K562 (cell line): ENCODE measurements around the gene ETV7. TPM values are rescaled to one million over a fixed set of nuclear protein-coding genes. Genes with fewer than 3 reads are reported as not detected.
A peak's percentile ranks its signal among the peaks of the same experiment; 100 is the strongest.

Source experiments
- ATAC-seq: fragments of 200-7000 bp; cut with Tn5 transposase; 3 replicates; pipeline ENCODE4 v1.9.1; 2020; ENCODE audit warnings: moderate library complexity
- BruUV-seq: library from RNA; stranded (reverse); fragments of 400-500 nt; replicated peaks from 2 replicates; lab custom pipeline; 2021; lab: Mats Ljungman, UMichigan
- CTCF ChIA-PET: fragments of 300-600 bp; formaldehyde crosslinking; extraction: SDS; loops from one replicate; lab custom pipeline; 2021; ENCODE audit warnings: low intra/inter-chr PET ratio; lab: Yijun Ruan, JAX
- POLR2A ChIA-PET: fragments of 300-600, 350-650 bp; sonication (Branson Sonifier 250); formaldehyde crosslinking; extraction: SDS; loops from one replicate; lab custom pipeline; 2021; ENCODE audit warnings: antibody characterized with exemption, inconsistent platforms; lab: Yijun Ruan, JAX
- DNase-seq, 4 experiments: peaks; one replicate each; pipeline versions ENCODE4 v3.0.0 to v3.0.0-alpha.2; 2011 to 2018; ENCODE audit warnings: low spot score in 3 of 4, mixed read lengths in 3 of 4; ENCODE audit errors: extremely low read depth in 1 of 4
- FAIRE-seq: peaks from 2 replicates; lab custom pipeline; 2011; peaks lifted over from hg19 to GRCh38; lab: Jason Lieb, UNC
- H2AFZ ChIP-seq: 2 replicates; pipeline ENCODE4 v1.6.0; 2011; ENCODE audit warnings: low read depth, low read length, control low read depth, inconsistent platforms
- H3K27ac ChIP-seq: fragments of 200-600 bp; 3 replicates; pipeline ENCODE4 v1.8.0; 2011; ENCODE audit warnings: low read depth, mild to moderate bottlenecking, control low read depth, inconsistent platforms, low read length, moderate library complexity, mixed read lengths; ENCODE audit errors: extremely low read depth
- H3K27me3 ChIP-seq, 2 experiments: fragments of 300-600 bp in 1 of 2; 2 replicates in 1 of 2; 3 replicates in 1 of 2; pipeline versions ENCODE4 v1.6.0 to v1.8.0; 2011; ENCODE audit warnings: inconsistent platforms in 2 of 2, low read length in 2 of 2, mild to moderate bottlenecking in 1 of 2, mixed read lengths in 1 of 2, moderate library complexity in 1 of 2; ENCODE audit not compliant: control insufficient read depth in 2 of 2, insufficient read depth in 2 of 2
- H3K36me3 ChIP-seq: fragments of 300-600 bp; 3 replicates; pipeline ENCODE4 v1.8.0; 2011; ENCODE audit warnings: mild to moderate bottlenecking, low read length, inconsistent platforms; ENCODE audit not compliant: control insufficient read depth, insufficient read depth
- H3K4me1 ChIP-seq, 2 experiments: fragments of 200-600 bp in 1 of 2; replicated peaks in 1 of 2; 2 replicates in 1 of 2; 3 replicates in 1 of 2; pipeline versions ENCODE4 v1.5.1 to v1.8.0; 2011; ENCODE audit warnings: inconsistent platforms in 2 of 2, low read length in 2 of 2, mild to moderate bottlenecking in 1 of 2, mixed read lengths in 1 of 2, moderate library complexity in 1 of 2; ENCODE audit not compliant: control insufficient read depth in 2 of 2, insufficient read depth in 2 of 2
- H3K4me2 ChIP-seq: 2 replicates; pipeline ENCODE4 v1.6.1; 2011; ENCODE audit warnings: low read length, control low read depth, inconsistent platforms, mixed read lengths; ENCODE audit not compliant: insufficient read depth
- H3K4me3 ChIP-seq: fragments of 200-600 bp; sonication (generic), shearing (Covaris generic); 2 replicates; pipeline ENCODE4 v1.5.1; 2016; ENCODE audit warnings: control low read depth, inconsistent platforms
- H3K79me2 ChIP-seq: fragments of 200-600 bp; 3 replicates; pipeline ENCODE4 v1.8.0; 2011; ENCODE audit warnings: low read length, inconsistent platforms; ENCODE audit not compliant: control insufficient read depth, insufficient read depth
- H3K9ac ChIP-seq, 2 experiments: 2 replicates each; pipeline versions ENCODE4 v1.6.0 to v1.6.1; 2011; ENCODE audit warnings: low read depth in 2 of 2, low read length in 2 of 2, control low read depth in 1 of 2, inconsistent platforms in 1 of 2, mild to moderate bottlenecking in 1 of 2, mixed read lengths in 1 of 2; ENCODE audit not compliant: insufficient read depth in 1 of 2
- H3K9me1 ChIP-seq: one replicate; pipeline ENCODE4 v1.6.0; 2011; ENCODE audit warnings: inconsistent platforms, mild to moderate bottlenecking, low read length, moderate library complexity; ENCODE audit not compliant: control insufficient read depth, insufficient read depth
- H3K9me3 ChIP-seq: replicated peaks from 2 replicates; pipeline ENCODE4 v1.5.1; 2011; ENCODE audit warnings: low read depth, low read length, inconsistent platforms; ENCODE audit not compliant: control insufficient read depth, insufficient read depth
- H4K20me1 ChIP-seq: replicated peaks from 2 replicates; pipeline ENCODE4 v1.6.1; 2011; ENCODE audit warnings: low read length, inconsistent platforms, mixed read lengths; ENCODE audit not compliant: control insufficient read depth, insufficient read depth
- BDP1 ChIP-seq: IDR thresholded peaks from 3 replicates; pipeline ENCODE4 v1.6.1; 2011; ENCODE audit not compliant: insufficient read length, insufficient read depth
- CBX1 ChIP-seq: sonication (generic); IDR thresholded peaks from 2 replicates; pipeline ENCODE4 v1.6.1; 2016; ENCODE audit warnings: antibody characterized with exemption, low read depth, mild to moderate bottlenecking
- FOXK2 ChIP-seq, 2 experiments: fragments of 450-650 bp; IDR thresholded peaks in 1 of 2; conservative IDR thresholded peaks in 1 of 2; 2 replicates each; pipeline ENCODE4 v1.6.1; 2016; ENCODE audit warnings: low read depth in 2 of 2, mild to moderate bottlenecking in 1 of 2
- HIVEP1 ChIP-seq: fragments of 250-450 bp; sonication (Bioruptor Pico); IDR thresholded peaks from 2 replicates; pipeline ENCODE4 v1.4.0; 2020; ENCODE audit warnings: mild to moderate bottlenecking
- HNRNPH1 ChIP-seq: fragments of 200-400 bp; formaldehyde crosslinking; optimal IDR thresholded peaks from 2 replicates; pipeline ENCODE3; 2017; ENCODE audit warnings: low read depth, mild to moderate bottlenecking, low read length, moderate library complexity
- NELFE ChIP-seq: IDR thresholded peaks from 2 replicates; pipeline ENCODE4 v1.6.1; 2011; ENCODE audit warnings: mild to moderate bottlenecking; ENCODE audit not compliant: insufficient read depth, insufficient read length
- NFYB ChIP-seq: IDR thresholded peaks from 2 replicates; pipeline ENCODE4 v1.6.1; 2011; ENCODE audit warnings: mild to moderate bottlenecking, moderate library complexity; ENCODE audit not compliant: insufficient read length; ENCODE audit errors: extremely low read depth
- PBX2 ChIP-seq, 2 experiments: IDR thresholded peaks in 1 of 2; conservative IDR thresholded peaks in 1 of 2; 2 replicates each; pipeline ENCODE4 v1.6.1; 2016; ENCODE audit warnings: low read depth in 2 of 2, mild to moderate bottlenecking in 1 of 2, missing compliant biosample characterization in 1 of 2, missing genetic modification characterization in 1 of 2, moderate library complexity in 1 of 2
- PTTG1 ChIP-seq: fragments of 450-650 bp; IDR thresholded peaks from 2 replicates; pipeline ENCODE4 v1.6.1; 2016; ENCODE audit warnings: low read depth, mild to moderate bottlenecking, missing genetic modification characterization, missing compliant biosample characterization
- RNF2 ChIP-seq: sonication (generic); IDR thresholded peaks from 2 replicates; pipeline ENCODE4 v1.6.1; 2016
- SP1 ChIP-seq: sonication (generic); formaldehyde crosslinking; IDR thresholded peaks from 2 replicates; pipeline ENCODE4 v1.8.1; 2022; ENCODE audit warnings: mild to moderate bottlenecking, missing genetic modification reagents
- SPI1 ChIP-seq: IDR thresholded peaks from 2 replicates; pipeline ENCODE4 v1.6.1; 2011; ENCODE audit warnings: low read depth, low read length, control low read depth, borderline replicate concordance
- SREBF2 ChIP-seq: sonication (generic); formaldehyde crosslinking; IDR thresholded peaks from 2 replicates; pipeline ENCODE4 v1.4.0; 2020; ENCODE audit warnings: mild to moderate bottlenecking, missing genetic modification reagents
- TFE3 ChIP-seq: fragments of 450-650 bp; formaldehyde crosslinking; IDR thresholded peaks from 2 replicates; pipeline ENCODE4 v1.4.0; 2020; ENCODE audit warnings: mild to moderate bottlenecking, mixed read lengths
- U2AF1 ChIP-seq: fragments of 200-400 bp; formaldehyde crosslinking; optimal IDR thresholded peaks from 2 replicates; pipeline ENCODE3; 2017; ENCODE audit warnings: mild to moderate bottlenecking, low read depth, low read length, moderate library complexity
- ZNF507 ChIP-seq: conservative IDR thresholded peaks from 2 replicates; pipeline ENCODE4 v1.6.1; 2017; ENCODE audit warnings: missing genetic modification characterization, missing compliant biosample characterization
- ZNF586 ChIP-seq: fragments of 450-650 bp; formaldehyde crosslinking; conservative IDR thresholded peaks from 2 replicates; pipeline ENCODE4 v1.4.0; 2020; ENCODE audit warnings: mild to moderate bottlenecking, moderate library complexity
- ZNF830 ChIP-seq: fragments of 250-450 bp; sonication (Bioruptor Pico); IDR thresholded peaks from 2 replicates; pipeline ENCODE4 v1.5.0; 2021; ENCODE audit warnings: mild to moderate bottlenecking
- WGBS: fragments of 100-300 bp; shearing (Covaris generic); methylation state at CpG from one replicate; pipeline ENCODE4 v1.1.6; 2016; ENCODE audit warnings: low coverage, mixed read lengths; ENCODE audit not compliant: insufficient coverage; ENCODE audit errors: missing lambda C conversion rate; 5-methylcytosine and 5-hydroxymethylcytosine counted together
- in situ Hi-C: fragments of 300-500 bp; cut with MboI; formaldehyde crosslinking; loops from 4 replicates; pipeline ENCODE4 v1.15.0; 2018; ENCODE audit warnings: inconsistent platforms, mixed read lengths
- intact Hi-C: fragments of 100-400 bp; cut with micrococcal nuclease; formaldehyde crosslinking; loops from 2 replicates; pipeline ENCODE4 v1.14.2; 2022
- polyA plus RNA-seq, 8 experiments: library from polyadenylated mRNA; depleted of rRNA in 4 of 8; stranded (reverse) in 5 of 8; unstranded in 3 of 8; fragments of >200 nt; fragmentation: Nextera tagmentation in 2 of 8; fragmentation: Illumina TruSeq in 1 of 8; extraction: Ambion mirVana in 2 of 8; extraction: Trizol in 1 of 8; gene quantifications; 2 replicates each; pipeline versions ENCODE4 v1.2.1 to v1.2.3, GENCODE V29; 2011 to 2014; ENCODE audit warnings: inconsistent platforms in 1 of 8, missing spikeins in 1 of 8
- total RNA-seq, 7 experiments: library from RNA; depleted of rRNA in 6 of 7; stranded (reverse); fragments of >200 nt in 6 of 7; fragmentation: Illumina TruSeq in 2 of 7; extraction: Trizol in 2 of 7; gene quantifications; 2 replicates each; pipeline versions ENCODE4 v1.2.1 to v1.2.3, GENCODE V29; 2011 to 2021; ENCODE audit warnings: low replicate concordance in 1 of 7

Gene ETV7
- total and polyA plus RNA-seq, 9 of the 15 experiments (the other 6 are each of a cell fraction or from before 2014, with no cell fraction given): 0.07 to 0.22 (median 0.14) TPM; not detected in 3

- Histone ChIP-seq H4K20me1 (no peaks in the 10 kb centered on the region), H3K4me1 (peaks cover 13 to 15% of the 10 kb centered on the region in 2 experiments; a peak in 4 of 5 replicates), H3K27ac (peak overlapping the region; percentile 75), H3K27me3 (no peaks in the 10 kb centered on the region), H3K4me2 (peak overlapping the region; percentile 88), H3K36me3 (no peaks in the 10 kb centered on the region), H3K79me2 (no peaks in the 10 kb centered on the region), H3K4me3 (peak overlapping the region; percentile 32), H3K9me3 (no peaks in the 10 kb centered on the region), H2AFZ (peak overlapping the region; percentile 93), H3K9ac (peak overlapping the region; percentile 74 to 87; a peak in 3 of 4 replicates), H3K9me1 (no peaks in the 10 kb centered on the region)
- in situ Hi-C loops (no loop called here), intact Hi-C loops (loop anchor here (1.0 to 10.0 kb wide), 5 partner anchors 18 to 252 kb away; partner anchors contain the start of genes CDKN1A, SRSF3 and STK38)
- BruUV-seq: TSS peak; percentile 73
- DNase-seq (peak; percentile 99 to 100 (median 100)), ATAC-seq (peak; percentile 96), FAIRE-seq (peak; percentile 97)
- ChIA-PET CTCF (interaction anchor here (1.8 to 1.9 kb wide), 2 partner anchors 20 to 156 kb away, joined by 7 to 13 read pairs; partner anchors contain the start of genes KCTD20 and PXT1), POLR2A (interaction anchor here (0.6 to 2.2 kb wide), 18 partner anchors 9 to 1681 kb away, joined by 3 to 22 read pairs (median 4); partner anchors contain the start of genes SRSF3 and ZNF76)
- 1% methylated on average over 51 of the region's 51 CpGs for WGBS
- TF ChIP-seq ZNF507 (tag): no peak
- peak; percentile 80; the same call in 1 of the 2 replicates for TF ChIP-seq RNF2
- no peak for TF ChIP-seq ZNF586 (CRISPR knock-in tag)
- no peak; the same call in 1 of the 2 replicates for TF ChIP-seq CBX1
- TF ChIP-seq HIVEP1 (CRISPR knock-in tag): peak; percentile 47; the same call in 1 of the 2 replicates
- TF ChIP-seq NELFE: no peak
- no peak for TF ChIP-seq BDP1
- TF ChIP-seq PBX2 (CRISPR knock-in tag; IDR thresholded peaks at IDR 0.05; ENCODE audit: low read depth): no peak
- peak; percentile 32; the same call in 1 of the 2 replicates for TF ChIP-seq PBX2 (tag; conservative IDR thresholded peaks at IDR 0.05; ENCODE audit: low read depth)
- TF ChIP-seq SP1 (CRISPR knock-in tag): peak; percentile 61; the same call in 1 of the 2 replicates
- no peak for TF ChIP-seq HNRNPH1
- TF ChIP-seq NFYB: peak; percentile 49
- no peak for TF ChIP-seq U2AF1
- no peak for TF ChIP-seq PTTG1 (tag)
- no peak for TF ChIP-seq SREBF2 (CRISPR knock-in tag)
- TF ChIP-seq TFE3 (CRISPR knock-in tag): peak; percentile 99
- TF ChIP-seq FOXK2 (conservative IDR thresholded peaks at IDR 0.05 in 1 of 2, IDR thresholded peaks at IDR 0.05 in 1 of 2; ENCODE audit: low read depth in 2 of 2): peak in 1 of 2 experiments; percentile 39; a peak in 2 of 4 replicates
- TF ChIP-seq ZNF830: no peak
- TF ChIP-seq SPI1: no peak
Measured at GRCh38 chr6:36423101-36423824, 35.8 kb upstream of the ETV7 start.
